ENCODE results near the gene MRFAP1.

Gene MRFAP1

GRCh38 chr4:6602289-6602688 lies 38.2 kb upstream of the MRFAP1 start:
- H3K36me3 Mint-ChIP-seq (ENCODE audit: low read depth) = peaks cover 49% of the 10 kb centered on the region
- no peak overlapping the region for H3K27ac Mint-ChIP-seq
- H3K9me3 Mint-ChIP-seq = peaks cover 23% of the 10 kb centered on the region
- H3K4me3 Mint-ChIP-seq = no peak overlapping the region
- H3K4me1 Mint-ChIP-seq = no peaks in the 10 kb centered on the region
- no peak for DNase-seq
- TF ChIP-seq CTCF (IDR thresholded peaks at IDR 0.05) = no peak
- peaks cover 4% of the 10 kb centered on the region for H3K27me3 Mint-ChIP-seq (ENCODE audit: low read depth, poor library complexity)

GRCh38 chr4:6603128-6603527 lies 37.4 kb upstream of the MRFAP1 start:
- H3K9me3 Mint-ChIP-seq = peaks cover 23% of the 10 kb centered on the region
- DNase-seq = no peak
- no peak for TF ChIP-seq CTCF (IDR thresholded peaks at IDR 0.05)
- peaks cover 56% of the 10 kb centered on the region for H3K36me3 Mint-ChIP-seq (ENCODE audit: low read depth)
- H3K4me3 Mint-ChIP-seq = no peak overlapping the region
- H3K27me3 Mint-ChIP-seq (ENCODE audit: low read depth, poor library complexity) = peaks cover 4% of the 10 kb centered on the region
- no peak overlapping the region for H3K27ac Mint-ChIP-seq
- H3K4me1 Mint-ChIP-seq = no peaks in the 10 kb centered on the region

- H3K27ac Mint-ChIP-seq = no peak overlapping the region
- H3K36me3 Mint-ChIP-seq (ENCODE audit: low read depth) = peaks cover 64% of the 10 kb centered on the region
- H3K9me3 Mint-ChIP-seq = peaks cover 23% of the 10 kb centered on the region
- no peak for DNase-seq
- TF ChIP-seq CTCF (IDR thresholded peaks at IDR 0.05) = no peak
- H3K4me1 Mint-ChIP-seq = no peaks in the 10 kb centered on the region
- no peak overlapping the region for H3K4me3 Mint-ChIP-seq
- H3K27me3 Mint-ChIP-seq (ENCODE audit: low read depth, poor library complexity) = peaks cover 4% of the 10 kb centered on the region
These were observed 35.4 kb upstream of the MRFAP1 start for GRCh38 chr4:6605114-6605513.

- Mint-ChIP-seq H3K27ac (no peak overlapping the region), H3K4me3 (no peak overlapping the region), H3K4me1 (no peaks in the 10 kb centered on the region), H3K9me3 (peaks cover 23% of the 10 kb centered on the region), H3K36me3 (ENCODE audit: low read depth) (peaks cover 64% of the 10 kb centered on the region), H3K27me3 (ENCODE audit: low read depth, poor library complexity) (peaks cover 4% of the 10 kb centered on the region)
- DNase-seq = no peak
- no peak for TF ChIP-seq CTCF (IDR thresholded peaks at IDR 0.05)
These were observed 34.9 kb upstream of the MRFAP1 start for GRCh38 chr4:6605605-6606004.

GRCh38 chr4:6606465-6607235 lies 33.8 kb upstream of the MRFAP1 start:
- Mint-ChIP-seq H3K27me3 (ENCODE audit: low read depth, poor library complexity) (peaks cover 4% of the 10 kb centered on the region), H3K4me1 (no peaks in the 10 kb centered on the region), H3K4me3 (no peak overlapping the region), H3K36me3 (ENCODE audit: low read depth) (peaks cover 64% of the 10 kb centered on the region), H3K9me3 (peaks cover 23% of the 10 kb centered on the region), H3K27ac (no peak overlapping the region)
- no peak for TF ChIP-seq CTCF (IDR thresholded peaks at IDR 0.05)
- DNase-seq = no peak

Measured in nephron progenitor cell (in vitro differentiated cells).